Myocyte (in vitro differentiated cells): ENCODE results near the gene CHRNA4. TPM values are rescaled to one million over a fixed set of nuclear protein-coding genes. Genes with fewer than 3 reads are reported as not detected.

Experiments
- DNase-seq: peaks from one replicate; pipeline ENCODE4 v3.0.0-alpha.2; 2012; ENCODE audit warnings: low read depth
- total RNA-seq: library from RNA; depleted of rRNA; stranded (reverse); fragments of >200 nt; gene quantifications from 2 replicates; pipeline ENCODE4 v1.2.3, GENCODE V29; 2014

CHRNA4 gene
- total RNA-seq, 1 donor from 2014 or later: not detected

DNA sequence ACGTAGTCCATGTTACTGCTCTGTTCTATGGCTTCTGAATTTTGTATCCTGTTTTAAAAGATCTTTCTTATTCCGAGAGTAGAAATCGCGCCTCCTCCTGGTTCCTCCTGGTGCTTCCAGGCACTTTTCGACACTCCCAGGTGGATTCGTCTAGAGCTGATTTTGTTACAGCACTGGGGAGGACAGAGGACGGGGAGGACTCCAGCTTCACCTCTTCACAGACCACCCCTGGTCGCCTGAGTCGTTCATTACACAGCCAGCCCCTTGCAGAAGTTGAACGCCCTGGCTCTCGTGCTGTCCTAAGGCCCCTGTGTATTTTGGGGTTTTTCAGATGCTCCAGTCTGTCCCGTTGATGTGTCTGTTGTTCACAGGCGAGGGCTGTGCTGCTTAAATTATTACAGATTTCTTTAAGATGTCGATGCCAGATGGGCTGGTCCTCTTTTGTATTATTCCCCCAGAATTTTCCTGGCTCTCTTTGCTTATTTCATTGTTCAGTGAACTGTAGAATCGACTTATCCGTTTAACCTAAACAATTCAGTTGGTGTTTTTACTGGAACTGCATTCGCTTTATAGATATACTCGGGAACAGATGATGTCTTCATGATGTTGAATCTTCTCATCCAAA lies 37.7 kb downstream of the CHRNA4 start:
- DNase-seq: no peak

DNA sequence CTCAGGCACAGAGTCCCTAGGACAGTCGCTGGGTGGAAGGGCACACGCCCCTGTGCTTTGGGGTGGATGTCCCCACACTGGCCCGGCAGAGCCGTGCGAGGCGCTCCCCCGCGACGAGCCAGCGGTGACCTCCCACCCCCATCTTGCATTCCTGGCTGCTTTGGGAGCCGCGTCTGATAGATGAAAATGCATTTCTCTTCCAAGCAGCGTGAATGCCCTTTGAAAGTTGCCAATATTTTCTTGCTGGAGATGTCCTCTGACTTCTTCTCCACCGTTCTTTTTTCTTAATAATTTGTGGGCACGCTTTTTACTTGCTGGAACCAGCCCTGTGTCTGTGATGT lies 38.2 kb downstream of the CHRNA4 start:
- DNase-seq: no peak

DNA sequence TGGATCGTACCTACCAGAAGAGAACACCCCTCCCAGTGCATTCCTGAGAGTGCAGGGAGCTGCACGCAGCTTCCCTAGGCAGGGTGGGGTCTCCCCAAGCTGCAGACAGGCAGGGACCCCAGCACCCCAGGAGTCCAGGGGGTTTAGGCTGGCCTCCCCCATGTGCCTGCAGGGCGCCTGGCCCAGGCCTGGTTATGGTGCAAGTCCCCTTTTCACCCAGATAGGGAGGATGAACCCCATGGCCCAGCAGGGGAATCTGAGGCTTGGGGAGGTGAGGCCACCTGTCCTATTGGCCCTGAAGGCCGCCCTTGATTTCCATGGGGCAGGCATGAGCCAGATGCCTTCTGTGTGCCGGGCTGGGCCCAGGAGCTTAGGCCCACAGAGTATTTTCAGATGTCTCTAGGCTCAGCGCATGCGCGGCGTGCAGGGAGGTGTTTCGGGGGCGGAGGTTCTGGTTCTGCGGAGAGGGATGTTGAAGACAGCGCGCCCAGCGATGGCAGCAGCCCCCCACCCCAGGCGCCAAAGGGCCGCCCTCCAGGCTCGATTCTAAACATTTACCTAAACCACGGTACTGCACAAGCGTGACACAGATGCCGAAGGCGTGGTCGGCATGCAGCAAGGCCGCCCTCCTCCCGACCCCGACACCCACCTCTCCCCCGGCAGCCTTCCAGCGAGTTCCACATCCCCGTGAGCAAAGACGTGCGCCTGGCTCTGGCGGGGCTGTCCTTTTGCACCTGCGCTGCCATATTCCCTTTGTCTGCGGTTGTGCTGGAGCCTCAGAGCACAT lies 38.8 kb downstream of the CHRNA4 start:
- DNase-seq: no peak

DNA sequence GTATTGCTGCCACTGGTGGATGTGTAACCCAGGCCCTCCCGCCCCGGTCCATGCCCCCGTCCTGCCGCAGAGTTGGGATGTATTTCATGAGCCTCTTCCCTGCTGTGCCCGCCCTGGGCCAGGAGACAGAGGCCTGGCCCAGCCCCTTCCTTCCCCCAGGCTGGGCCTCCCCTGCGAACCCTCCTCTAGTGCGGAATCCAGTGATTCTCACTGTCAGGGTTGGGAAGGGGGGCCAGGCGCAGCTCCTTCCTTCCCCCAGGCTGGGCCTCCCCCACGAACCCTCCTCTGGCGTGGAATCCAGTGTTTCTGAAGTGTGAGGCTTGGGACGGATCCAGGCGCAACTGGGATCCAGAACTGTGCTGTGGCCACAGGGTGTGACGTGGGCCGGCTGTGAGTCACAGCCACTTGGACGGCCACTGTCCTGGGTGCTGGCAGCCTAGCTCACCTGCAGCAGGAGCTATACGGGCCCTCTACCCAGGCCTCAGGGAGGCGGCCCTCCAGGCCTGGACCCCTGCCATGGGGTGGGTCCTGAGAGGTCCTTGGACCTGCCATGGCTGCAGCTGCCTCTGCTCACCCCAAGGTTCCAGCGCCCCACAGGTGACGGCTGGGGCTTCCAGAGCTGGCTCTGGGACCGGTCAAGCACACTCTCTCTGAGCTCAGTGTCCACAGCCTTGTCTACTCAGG lies 39.9 kb downstream of the CHRNA4 start:
- peak; percentile 51 for DNase-seq

DNA sequence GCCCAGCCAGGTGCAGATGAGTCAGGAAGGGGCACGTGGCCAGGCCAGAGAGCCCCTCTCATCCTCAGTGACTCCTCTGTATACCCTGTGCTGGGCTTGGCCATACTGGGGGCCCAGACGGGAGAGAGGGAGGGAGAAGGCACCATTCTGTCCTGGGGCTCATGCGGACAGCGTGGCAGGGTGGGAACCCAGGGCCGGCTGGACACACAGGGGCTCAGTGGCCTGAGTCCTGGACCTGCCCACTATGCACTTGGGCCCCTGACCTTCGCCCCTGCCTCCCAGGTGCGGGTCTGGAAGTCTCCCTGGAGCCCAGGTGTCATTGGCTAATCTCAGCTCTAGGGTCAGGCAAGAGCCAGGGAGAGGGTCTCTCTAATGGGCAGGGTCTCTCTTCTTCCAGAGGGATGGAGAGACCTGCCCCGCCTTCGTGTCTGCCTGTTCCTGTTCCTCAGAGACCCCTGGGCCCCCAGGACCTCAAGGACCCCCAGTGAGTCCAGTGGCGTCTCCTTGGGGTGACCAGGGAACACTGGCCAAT lies 40.5 kb downstream of the CHRNA4 start:
- no peak for DNase-seq

DNA sequence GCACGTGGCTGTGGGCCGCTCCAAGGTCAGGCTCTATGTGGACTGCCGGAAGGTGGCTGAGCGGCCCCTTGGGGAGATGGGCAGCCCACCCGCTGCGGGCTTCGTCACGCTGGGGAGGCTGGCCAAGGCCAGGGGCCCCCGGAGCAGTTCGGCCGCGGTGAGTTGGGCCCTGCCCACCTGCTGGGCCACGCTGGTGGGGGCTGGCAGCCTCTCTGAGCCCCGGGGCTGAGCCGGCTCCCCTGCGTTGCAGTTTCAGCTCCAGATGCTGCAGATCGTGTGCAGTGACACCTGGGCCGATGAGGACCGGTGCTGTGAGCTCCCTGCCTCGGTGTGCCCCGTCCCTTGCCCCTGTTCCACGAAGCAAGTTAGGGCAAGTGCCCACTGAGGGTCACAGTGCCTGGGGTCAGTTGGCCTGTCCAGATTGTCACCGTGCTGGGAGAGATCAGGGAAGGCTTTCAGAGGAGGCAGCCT lies 41.1 kb downstream of the CHRNA4 start:
- DNase-seq: no peak

DNA sequence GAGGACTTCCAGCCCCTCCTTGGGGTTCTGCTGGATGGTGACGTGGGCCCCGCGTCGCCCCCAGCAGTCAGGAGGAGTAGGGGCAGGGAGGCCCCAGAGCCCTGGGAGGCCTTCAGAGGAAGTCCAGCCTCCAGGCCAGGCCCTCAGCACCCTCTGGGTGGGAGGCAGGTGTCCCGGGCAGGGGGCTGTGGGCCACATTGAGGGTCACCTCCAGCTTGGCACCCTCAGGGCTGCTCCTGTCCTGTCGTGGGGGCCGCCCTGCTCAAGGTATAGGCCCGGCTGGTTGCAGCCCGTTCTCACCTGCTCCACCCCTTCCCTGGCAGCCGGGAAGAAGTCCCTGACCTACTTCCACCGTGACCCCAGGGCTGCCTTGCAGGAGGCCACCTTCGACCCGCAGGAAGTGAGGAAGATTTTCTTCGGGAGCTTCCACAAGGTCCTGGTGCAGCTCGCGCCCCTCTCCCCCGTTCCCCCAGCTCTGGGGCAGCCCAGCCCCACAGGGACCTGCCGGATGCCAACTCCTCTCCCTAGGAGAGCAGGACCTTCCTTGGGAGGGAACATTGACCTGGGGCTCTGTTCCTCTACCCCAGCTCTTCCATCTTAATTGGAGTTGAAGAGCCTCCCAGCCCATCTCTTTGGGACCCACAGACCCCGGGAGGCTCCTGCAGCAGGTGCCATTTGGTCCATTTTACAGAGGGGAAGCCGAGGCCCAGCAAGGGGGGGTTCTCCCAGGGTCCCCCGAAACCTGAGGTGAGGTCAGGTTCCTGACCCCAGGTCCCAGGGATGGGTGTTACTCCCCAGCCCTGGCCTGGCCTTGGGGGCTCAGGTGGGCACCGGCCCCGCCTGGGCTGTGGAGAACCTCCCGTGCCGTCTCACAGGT lies 41.7 kb downstream of the CHRNA4 start:
- no peak for DNase-seq

DNA sequence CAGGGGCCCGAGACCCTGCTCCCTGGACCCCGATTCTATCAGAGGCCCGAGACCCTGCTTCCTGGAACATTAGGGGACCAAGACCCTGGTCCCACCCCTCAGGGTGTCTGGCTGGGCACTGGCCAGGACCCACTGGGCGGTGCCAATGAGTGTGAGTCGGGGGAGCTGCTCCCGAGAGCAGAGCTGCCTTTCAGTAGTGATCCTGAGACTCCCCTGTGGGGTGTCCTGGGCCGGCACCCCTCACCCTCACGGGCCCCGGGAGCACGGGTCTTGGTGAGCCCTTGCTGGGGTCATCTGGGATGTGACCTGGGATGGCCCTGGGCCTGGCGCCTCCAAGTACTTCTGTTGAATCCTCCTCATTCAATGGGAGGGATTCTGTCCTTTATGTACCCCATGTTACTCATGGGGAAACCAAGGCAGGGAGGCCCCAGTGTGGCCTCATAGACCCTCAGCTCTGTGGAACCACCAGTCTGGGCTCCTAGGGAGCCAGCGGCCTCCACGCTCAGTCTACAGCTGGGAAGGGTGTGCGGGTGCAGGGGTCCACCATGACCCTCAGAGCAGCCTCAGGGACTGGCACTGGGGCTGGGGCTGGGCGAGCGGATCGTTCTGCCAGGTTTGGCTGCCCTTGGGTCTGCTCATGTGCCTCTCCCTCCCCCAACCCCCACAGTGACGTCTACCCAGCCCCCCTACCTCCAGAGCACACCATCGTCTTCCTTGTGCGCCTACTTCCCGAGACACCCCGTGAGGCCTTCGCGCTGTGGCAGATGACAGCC lies 42.6 kb downstream of the CHRNA4 start:
- DNase-seq: no peak

DNA sequence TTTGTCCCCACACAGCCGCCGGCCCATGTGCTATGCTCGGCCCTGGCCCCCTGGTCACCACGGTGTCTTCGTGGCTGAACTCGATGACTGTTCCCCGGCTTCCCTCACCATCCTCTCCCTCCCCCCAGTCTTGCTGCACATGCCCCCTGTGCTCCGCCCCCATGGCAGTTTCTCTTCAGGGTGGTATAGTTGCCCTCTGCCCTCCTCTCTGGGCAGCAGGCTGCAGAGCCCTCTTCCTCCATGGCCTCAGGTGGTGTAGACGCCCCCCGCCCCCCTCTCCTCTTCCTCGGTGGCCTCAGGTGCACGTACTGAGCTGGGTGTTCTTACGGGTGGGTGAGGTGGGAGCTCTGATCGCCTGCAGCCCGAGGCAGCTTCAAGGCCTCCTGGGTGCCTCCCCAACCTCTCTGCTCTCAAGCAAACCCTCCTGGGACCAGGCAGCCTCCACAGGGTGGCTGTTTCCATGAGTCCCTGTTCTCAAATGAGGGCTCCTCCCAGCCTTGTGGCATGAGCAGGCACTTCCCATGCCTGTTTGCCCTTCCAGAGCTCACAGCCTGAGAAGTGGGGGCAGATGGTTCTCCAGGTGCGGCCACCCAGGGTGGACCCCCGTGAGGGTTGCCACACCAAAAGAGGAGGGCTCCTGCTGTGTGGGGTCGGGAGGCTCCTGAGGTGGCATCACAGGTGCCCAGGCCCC lies 43.4 kb downstream of the CHRNA4 start:
- no peak for DNase-seq

DNA sequence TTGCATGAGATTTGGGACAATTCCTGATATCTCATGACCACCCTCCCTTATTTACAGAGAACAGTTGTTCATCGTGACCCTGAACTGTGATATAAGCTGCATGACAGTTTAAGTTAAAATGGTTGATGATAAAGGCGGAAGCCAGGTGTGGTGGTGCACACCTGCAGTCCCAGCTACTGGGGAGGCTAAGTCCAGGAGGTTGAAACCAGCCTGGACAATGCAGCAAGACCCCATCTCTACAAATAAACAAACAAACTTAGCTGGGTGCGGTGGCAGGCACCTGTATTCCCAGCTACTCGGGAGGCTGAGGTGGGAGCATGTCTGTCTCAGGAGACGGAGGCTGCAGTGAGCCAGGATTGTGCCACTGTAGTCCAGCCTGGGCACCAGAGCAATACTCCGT lies 44.1 kb downstream of the CHRNA4 start:
- DNase-seq: no peak

DNA sequence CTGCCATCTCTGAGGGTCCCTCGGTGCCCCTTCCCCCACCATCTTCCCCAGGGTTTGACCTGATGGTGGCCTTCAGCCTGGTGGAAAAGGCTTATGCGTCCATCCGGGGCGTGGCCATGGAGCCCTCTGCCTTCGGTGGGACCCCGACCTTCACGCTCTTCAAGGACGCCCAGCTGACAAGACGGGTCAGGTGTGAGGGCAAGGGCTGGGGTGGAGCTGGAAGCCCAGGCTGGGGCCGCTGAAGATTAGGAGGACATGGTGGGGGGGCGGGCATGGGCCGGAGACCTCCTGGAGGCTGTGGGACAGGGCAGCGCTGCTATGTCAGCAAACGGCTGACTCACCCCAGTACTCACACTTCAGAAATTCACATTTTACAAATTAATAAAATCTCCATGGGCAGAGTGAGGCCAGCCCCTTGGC lies 44.6 kb downstream of the CHRNA4 start:
- DNase-seq: no peak

DNA sequence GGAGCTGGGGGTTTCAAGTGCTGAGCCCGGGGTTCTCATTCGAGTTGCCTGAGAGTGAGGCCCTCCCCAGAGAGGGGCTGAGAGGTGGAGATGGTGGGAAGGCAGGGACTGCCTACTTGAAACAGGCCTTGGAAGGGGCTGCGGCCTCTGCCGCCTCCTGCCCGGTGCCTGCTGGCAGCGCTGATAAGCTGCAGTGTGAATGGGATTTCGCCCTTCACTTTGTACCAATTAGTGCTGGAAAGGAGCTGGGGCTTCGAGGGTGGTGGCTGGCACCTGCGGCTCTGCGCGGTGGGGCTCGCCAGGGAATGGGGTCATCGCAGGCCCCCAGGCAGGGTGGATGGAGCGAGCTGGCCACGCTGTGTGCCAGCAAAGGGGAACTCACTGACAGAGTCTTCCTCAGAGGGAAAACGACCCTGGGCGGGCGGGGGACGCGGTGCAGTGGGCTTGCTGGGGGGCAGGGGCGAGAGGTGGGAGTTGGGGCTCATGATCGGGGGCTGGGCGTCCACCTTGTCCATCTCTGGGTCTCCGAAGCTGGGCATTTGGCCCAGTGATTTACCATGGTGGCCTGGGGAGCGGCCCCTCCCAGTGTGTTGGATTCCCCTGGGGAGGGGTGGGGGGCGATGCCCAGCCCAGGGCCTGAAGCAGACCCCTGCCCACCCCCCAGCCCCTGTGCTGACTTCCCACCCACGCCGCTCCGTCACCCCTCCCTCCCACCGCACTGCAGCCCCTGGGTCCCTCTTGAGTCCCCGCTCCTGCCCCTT lies 45.2 kb downstream of the CHRNA4 start:
- no peak for DNase-seq

DNA sequence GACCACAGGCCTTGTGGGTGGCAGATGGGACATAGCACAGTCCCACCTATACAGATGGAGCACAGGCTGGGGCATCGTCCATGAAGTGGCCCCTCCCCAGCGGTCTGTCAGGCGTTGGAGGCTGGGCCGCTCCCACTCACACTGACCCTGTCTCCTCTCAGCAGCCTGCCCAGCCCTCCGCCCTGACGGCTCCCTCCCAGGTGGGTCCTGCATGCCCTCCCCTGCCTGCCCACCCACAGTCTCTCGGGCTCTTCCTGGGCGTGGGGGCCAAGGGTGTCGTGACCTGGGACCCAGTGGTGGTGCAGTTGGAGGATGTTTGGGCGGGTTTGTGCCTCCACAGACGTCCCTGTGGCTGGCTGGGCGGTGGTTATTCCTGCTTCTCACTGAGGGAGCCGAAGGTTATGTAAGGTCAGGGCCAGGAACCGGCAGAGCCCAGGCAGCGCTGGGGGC lies 45.9 kb downstream of the CHRNA4 start:
- peak; percentile 32 for DNase-seq

DNA sequence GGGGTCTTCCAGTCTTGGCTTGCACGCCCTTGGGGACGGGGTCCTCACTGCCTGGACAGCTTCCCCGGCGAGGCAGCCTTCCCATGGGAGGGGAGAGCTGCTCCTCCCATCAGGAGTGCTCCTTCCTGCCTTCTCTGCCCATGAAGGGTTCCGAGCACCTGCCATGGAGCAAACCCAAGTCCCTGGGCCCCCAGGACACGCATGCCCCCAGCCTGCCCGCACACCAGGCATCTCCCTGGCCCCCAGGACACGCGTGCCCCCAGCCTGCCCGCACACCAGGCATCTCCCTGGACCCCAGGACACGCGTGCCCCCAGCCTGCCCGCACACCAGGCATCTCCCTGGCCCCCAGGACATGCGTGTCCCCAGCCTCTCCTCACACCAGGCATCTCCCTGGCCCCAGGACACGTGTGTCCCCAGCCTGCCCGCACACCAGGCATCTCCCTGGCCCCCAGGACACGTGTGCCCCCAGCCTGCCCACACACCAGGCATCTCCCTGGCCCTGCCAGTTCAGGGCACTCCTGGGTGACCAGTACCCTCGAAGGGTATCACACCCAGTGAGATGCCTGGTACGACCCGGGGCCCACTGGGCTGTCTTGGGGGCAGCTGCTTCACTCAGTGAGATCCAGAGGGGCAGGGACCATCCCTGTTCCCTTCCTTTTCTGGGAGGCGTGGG lies 46.4 kb downstream of the CHRNA4 start:
- no peak for DNase-seq

DNA sequence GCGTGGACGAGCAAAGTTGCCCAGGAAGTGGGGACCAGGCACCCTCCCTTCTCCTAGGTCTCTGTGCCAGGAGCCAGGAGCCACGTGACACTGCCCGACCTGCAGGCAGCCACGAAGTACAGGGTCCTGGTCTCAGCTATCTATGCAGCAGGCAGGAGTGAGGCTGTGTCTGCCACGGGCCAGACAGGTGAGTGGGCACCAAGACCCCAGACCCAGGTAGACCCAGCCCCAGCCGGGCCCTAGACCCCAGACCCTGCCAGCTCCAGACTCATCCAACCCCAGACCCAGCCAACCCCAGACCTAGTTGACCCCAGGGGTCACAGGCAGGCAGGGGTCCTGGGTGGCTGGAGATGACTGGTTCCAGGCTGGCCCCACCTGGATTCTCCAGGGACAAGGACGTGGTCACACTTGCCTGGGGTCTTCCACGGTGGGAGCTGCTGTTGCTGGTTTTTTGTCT lies 47.1 kb downstream of the CHRNA4 start:
- DNase-seq: no peak

DNA sequence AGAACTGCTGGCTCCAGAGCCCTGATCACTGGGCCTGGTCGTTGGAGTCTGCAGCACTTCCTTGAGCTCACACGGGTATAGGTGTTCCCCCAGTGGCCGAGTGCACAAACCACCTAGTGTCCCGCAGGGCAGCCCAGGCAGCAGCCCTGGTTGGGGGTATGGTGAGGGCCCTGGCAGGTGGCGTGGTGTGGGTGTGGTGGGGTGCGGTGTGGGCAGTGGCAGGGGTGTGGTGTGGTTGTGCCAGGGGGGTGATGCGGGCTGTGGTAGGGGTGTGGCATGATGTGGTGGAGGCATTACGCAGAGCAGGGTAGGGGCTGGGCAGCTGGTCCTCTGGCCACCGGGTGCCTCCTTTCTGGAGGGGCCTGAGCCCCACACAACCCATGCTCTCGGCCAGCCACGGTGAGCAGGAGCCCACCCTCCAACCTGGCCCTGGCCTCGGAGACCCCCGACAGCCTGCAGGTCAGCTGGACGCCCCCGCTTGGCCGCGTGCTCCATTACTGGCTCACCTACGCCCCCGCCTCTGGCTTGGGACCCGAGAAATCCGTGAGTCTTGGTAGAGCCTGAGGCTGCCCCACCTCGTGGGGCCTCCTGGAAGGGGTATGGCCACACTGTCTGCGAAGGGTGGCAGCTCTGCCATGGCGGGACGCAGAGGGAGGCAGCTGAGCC lies 47.7 kb downstream of the CHRNA4 start:
- peak; percentile 69 for DNase-seq

DNA sequence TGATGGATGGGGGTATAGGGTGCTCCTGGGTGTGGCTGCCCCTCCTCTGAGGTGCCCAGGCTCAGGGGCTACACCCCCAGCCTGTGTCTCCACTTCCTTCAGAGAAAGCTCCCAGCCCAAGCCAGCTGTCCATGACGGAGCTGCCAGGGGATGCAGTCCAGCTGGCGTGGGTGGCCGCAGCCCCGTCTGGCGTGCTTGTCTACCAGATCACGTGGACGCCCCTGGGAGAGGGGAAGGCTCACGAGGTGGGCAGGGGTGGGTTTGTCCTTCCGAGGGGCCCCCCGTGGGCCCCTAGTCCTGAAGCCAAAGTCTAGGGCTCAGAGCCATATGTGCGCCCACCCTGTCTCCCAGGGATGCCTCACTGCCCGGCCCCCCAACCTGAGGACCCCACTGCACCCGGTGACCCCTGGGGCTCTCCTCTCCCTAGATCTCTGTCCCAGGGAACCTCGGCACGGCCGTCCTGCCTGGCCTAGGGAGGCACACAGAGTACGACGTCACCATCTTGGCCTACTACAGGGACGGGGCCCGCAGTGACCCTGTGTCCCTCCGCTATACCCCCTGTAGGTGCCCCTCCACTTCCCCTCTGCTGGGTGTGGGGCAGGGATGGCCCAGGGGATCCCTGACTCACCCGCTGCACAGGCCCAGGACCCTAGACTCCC lies 48.3 kb downstream of the CHRNA4 start:
- DNase-seq: peak; percentile 90
